Measurements from ENCODE around the gene FKBP11.

Gene FKBP11

GRCh38 chr12:48968467-48968866 is 43.2 kb upstream of the FKBP11 start (continued):
- TF ChIP-seq ZNF280C (tag by site-specific recombination; IDR thresholded peaks at IDR 0.05) (no peak), ZNF266 (tag by site-specific recombination; IDR thresholded peaks at IDR 0.05; ENCODE audit: low read depth) (no peak), ZNF112 (tag by site-specific recombination; IDR thresholded peaks at IDR 0.05) (no peak), ZNF792 (tag by site-specific recombination; IDR thresholded peaks at IDR 0.05) (no peak)

DNA sequence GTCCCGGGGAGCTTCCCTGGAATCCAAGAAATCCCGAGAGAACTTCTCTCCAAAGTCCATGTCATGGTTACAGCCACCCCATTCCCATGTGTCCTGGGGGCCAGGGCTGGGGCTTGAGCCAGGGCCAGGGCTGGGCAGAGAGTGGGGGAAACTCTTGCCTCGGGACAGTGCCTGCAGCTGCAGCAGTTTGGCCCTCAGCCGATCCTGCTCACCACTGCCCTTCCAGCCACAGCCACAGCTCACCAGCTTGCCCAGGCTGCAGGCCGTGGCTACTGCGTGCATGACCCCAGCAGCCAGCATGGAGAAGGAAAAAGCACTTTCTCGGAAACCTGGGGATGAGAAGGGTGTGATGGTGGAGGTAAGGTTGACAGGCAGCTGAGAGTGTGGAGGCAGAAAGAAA is 42.7 kb upstream of the FKBP11 start:
- H3K36me3 ChIP-seq (ENCODE audit: control insufficient read depth in 2 of 2, insufficient read depth in 1 of 2, low read length in 2 of 2): no peaks in the 10 kb centered on the region
- H3K9me3 ChIP-seq (ENCODE audit: control insufficient read depth, insufficient read depth, low read depth, low read length): no peaks in the 10 kb centered on the region
- no peak overlapping the region for H3K4me3 ChIP-seq (ENCODE audit: low read depth, low read length)
- ChIA-PET POLR2A (interaction anchor here (0.6 to 3.7 kb wide), 3 partner anchors 10 to 46 kb away, joined by 3 to 21 read pairs (median 3); partner anchors contain the start of gene ARF3), CTCF (interaction anchor here (0.6 to 10.8 kb wide), 10 partner anchors 9 to 259 kb away, joined by 3 to 79 read pairs (median 4); partner anchors contain the start of gene WNT1)
- peaks cover 9% of the 10 kb centered on the region for H3K4me1 ChIP-seq (ENCODE audit: control insufficient read depth, insufficient read depth, low read length)
- no peak overlapping the region for H3K27ac ChIP-seq (ENCODE audit: extremely low read depth, low read depth, low read length)
- TF ChIP-seq, protein P1, sequence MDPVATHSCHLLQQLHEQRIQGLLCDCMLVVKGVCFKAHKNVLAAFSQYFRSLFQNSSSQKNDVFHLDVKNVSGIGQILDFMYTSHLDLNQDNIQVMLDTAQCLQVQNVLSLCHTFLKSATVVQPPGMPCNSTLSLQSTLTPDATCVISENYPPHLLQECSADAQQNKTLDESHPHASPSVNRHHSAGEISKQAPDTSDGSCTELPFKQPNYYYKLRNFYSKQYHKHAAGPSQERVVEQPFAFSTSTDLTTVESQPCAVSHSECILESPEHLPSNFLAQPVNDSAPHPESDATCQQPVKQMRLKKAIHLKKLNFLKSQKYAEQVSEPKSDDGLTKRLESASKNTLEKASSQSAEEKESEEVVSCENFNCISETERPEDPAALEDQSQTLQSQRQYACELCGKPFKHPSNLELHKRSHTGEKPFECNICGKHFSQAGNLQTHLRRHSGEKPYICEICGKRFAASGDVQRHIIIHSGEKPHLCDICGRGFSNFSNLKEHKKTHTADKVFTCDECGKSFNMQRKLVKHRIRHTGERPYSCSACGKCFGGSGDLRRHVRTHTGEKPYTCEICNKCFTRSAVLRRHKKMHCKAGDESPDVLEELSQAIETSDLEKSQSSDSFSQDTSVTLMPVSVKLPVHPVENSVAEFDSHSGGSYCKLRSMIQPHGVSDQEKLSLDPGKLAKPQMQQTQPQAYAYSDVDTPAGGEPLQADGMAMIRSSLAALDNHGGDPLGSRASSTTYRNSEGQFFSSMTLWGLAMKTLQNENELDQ (tag by site-specific recombination; IDR thresholded peaks at IDR 0.05; ENCODE audit: low read depth): no peak
- no peak for TF ChIP-seq ZNF133 (tag by site-specific recombination; IDR thresholded peaks at IDR 0.05)
- TF ChIP-seq GLI4 (tag by site-specific recombination; IDR thresholded peaks at IDR 0.05): no peak
- TF ChIP-seq, protein P2, sequence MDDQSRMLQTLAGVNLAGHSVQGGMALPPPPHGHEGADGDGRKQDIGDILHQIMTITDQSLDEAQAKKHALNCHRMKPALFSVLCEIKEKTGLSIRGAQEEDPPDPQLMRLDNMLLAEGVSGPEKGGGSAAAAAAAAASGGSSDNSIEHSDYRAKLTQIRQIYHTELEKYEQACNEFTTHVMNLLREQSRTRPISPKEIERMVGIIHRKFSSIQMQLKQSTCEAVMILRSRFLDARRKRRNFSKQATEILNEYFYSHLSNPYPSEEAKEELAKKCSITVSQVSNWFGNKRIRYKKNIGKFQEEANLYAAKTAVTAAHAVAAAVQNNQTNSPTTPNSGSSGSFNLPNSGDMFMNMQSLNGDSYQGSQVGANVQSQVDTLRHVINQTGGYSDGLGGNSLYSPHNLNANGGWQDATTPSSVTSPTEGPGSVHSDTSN (CRISPR knock-in tag; IDR thresholded peaks at IDR 0.05): no peak

DNA sequence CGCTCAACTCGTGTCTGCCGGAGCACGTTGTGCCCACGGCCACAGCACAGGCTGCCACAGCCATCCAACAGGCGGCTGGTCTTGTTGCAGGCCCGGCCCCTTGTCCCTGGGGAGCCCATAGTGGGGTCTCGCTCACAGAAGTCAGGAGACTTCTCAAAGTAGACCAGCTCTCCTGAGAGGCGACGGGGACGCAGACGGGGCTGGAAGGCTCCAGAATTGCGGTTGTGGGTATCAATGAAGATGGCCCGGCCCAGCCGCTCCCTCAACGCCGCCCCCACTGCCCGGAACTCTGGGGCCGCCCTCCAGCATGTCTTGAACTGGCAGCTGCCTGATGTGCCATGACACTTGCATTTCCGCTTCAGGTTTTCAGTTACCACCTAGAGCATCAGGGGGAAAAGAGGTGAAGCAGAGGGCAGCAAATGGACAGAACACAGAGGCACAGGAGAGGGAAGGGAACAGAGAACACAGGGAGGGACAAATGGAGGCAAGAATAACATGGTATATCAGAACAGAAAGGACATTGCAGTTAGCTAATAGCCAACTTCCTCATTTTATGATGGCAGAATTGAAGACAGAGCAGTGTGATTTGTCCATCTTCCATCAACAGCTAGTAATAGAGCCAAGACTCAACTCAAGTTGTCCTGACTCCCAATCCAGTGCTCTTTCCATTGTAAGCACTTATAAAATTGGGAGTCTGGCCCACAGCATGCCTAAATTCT is 41.0 kb upstream of the FKBP11 start:
- H3K4me1 ChIP-seq (ENCODE audit: control insufficient read depth, insufficient read depth, low read length): peaks cover 9% of the 10 kb centered on the region
- POLR2A ChIA-PET: interaction anchor here (1.0 to 3.7 kb wide), 2 partner anchors 9 to 101 kb away, joined by 6 to 21 read pairs; partner anchors contain the start of genes ARF3 and RND1
- no peak overlapping the region for H3K4me3 ChIP-seq (ENCODE audit: low read depth, low read length)
- CTCF ChIA-PET: interaction anchor here (0.6 to 10.8 kb wide), 8 partner anchors 9 to 129 kb away, joined by 3 to 79 read pairs (median 4); partner anchors contain the start of gene WNT1
- H3K27ac ChIP-seq (ENCODE audit: extremely low read depth, low read depth, low read length): no peak overlapping the region
- no peaks in the 10 kb centered on the region for H3K9me3 ChIP-seq (ENCODE audit: control insufficient read depth, insufficient read depth, low read depth, low read length)
- no peaks in the 10 kb centered on the region for H3K36me3 ChIP-seq (ENCODE audit: control insufficient read depth in 2 of 2, insufficient read depth in 1 of 2, low read length in 2 of 2)
- no peak for TF ChIP-seq ZNF398 (tag by site-specific recombination; IDR thresholded peaks at IDR 0.05)
- TF ChIP-seq ZNF214 (tag by site-specific recombination; IDR thresholded peaks at IDR 0.05; ENCODE audit: borderline replicate concordance): no peak
- no peak for TF ChIP-seq ZNF585B (tag by site-specific recombination; IDR thresholded peaks at IDR 0.05)
- no peak for TF ChIP-seq ZNF2 (tag by site-specific recombination; IDR thresholded peaks at IDR 0.05)
- no peak for TF ChIP-seq ZNF473 (tag by site-specific recombination; IDR thresholded peaks at IDR 0.05)
- no peak for TF ChIP-seq ZFP41 (tag by site-specific recombination; IDR thresholded peaks at IDR 0.05; ENCODE audit: borderline replicate concordance)
- TF ChIP-seq BCL11B (tag by site-specific recombination; IDR thresholded peaks at IDR 0.05; ENCODE audit: low read depth): no peak
- TF ChIP-seq ZSCAN5A (tag by site-specific recombination; IDR thresholded peaks at IDR 0.05): no peak
- TF ChIP-seq TCF7L2 (IDR thresholded peaks at IDR 0.05; ENCODE audit: borderline replicate concordance, low read depth, low read length): no peak
- TF ChIP-seq, protein P3, sequence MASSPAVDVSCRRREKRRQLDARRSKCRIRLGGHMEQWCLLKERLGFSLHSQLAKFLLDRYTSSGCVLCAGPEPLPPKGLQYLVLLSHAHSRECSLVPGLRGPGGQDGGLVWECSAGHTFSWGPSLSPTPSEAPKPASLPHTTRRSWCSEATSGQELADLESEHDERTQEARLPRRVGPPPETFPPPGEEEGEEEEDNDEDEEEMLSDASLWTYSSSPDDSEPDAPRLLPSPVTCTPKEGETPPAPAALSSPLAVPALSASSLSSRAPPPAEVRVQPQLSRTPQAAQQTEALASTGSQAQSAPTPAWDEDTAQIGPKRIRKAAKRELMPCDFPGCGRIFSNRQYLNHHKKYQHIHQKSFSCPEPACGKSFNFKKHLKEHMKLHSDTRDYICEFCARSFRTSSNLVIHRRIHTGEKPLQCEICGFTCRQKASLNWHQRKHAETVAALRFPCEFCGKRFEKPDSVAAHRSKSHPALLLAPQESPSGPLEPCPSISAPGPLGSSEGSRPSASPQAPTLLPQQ (tag by site-specific recombination; IDR thresholded peaks at IDR 0.05): no peak
- TF ChIP-seq ZNF670 (tag by site-specific recombination; IDR thresholded peaks at IDR 0.05; ENCODE audit: low read depth): no peak

Data from HEK293 (cell line).